HepG2 (cell line): ENCODE measurements around the gene WDR47. TPM values are rescaled to one million over a fixed set of nuclear protein-coding genes. Genes with fewer than 3 reads are reported as not detected.

Experiments
- AGO1 ChIP-seq: fragments of 200-400 bp; formaldehyde crosslinking; IDR thresholded peaks from 2 replicates; pipeline ENCODE4 v1.6.1; 2017; ENCODE audit warnings: mild to moderate bottlenecking, low read depth, low read length, moderate library complexity; ENCODE audit not compliant: poor library complexity, severe bottlenecking
- FOSL2 ChIP-seq: sonication (generic); formaldehyde crosslinking; IDR thresholded peaks from 2 replicates; pipeline ENCODE4 v1.4.0; 2020; ENCODE audit warnings: missing genetic modification reagents
- FOXO1 ChIP-seq: sonication (generic); formaldehyde crosslinking; IDR thresholded peaks from 2 replicates; pipeline ENCODE4 v1.4.0; 2020; ENCODE audit warnings: missing genetic modification reagents
- HNF4G ChIP-seq, 2 experiments: sonication (generic) in 1 of 2; formaldehyde crosslinking in 1 of 2; IDR thresholded peaks; 2 replicates each; pipeline versions ENCODE4 v1.4.0 to v1.6.1; 2011 to 2020; ENCODE audit warnings: borderline replicate concordance in 2 of 2, low read depth in 2 of 2, mild to moderate bottlenecking in 2 of 2, low read length in 1 of 2, missing genetic modification reagents in 1 of 2, moderate library complexity in 1 of 2
- JUND ChIP-seq: sonication (generic); formaldehyde crosslinking; IDR thresholded peaks from 2 replicates; pipeline ENCODE4 v1.8.0; 2022; ENCODE audit warnings: mild to moderate bottlenecking, missing genetic modification reagents
- MTA3 ChIP-seq: sonication (generic); formaldehyde crosslinking; IDR thresholded peaks from 2 replicates; pipeline ENCODE4 v1.4.0; 2020; ENCODE audit warnings: missing genetic modification reagents
- MXI1 ChIP-seq: IDR thresholded peaks from 3 replicates; pipeline ENCODE4 v1.6.1; 2012; ENCODE audit warnings: low read depth, low read length, inconsistent platforms, borderline replicate concordance
- PHB2 ChIP-seq: fragments of 450-650 bp; IDR thresholded peaks from 2 replicates; pipeline ENCODE4 v1.6.1; 2018; ENCODE audit not compliant: partially characterized antibody
- SSRP1 ChIP-seq: IDR thresholded peaks from 2 replicates; pipeline ENCODE4 v1.6.1; 2016; ENCODE audit warnings: control low read depth
- TAF1 ChIP-seq: sonication (generic); formaldehyde crosslinking; IDR thresholded peaks from 2 replicates; pipeline ENCODE4 v1.4.0; 2020; ENCODE audit warnings: missing genetic modification reagents
- TEAD3 ChIP-seq: optimal IDR thresholded peaks from 2 replicates; pipeline ENCODE3; 2016; ENCODE audit warnings: borderline replicate concordance
- THAP11 ChIP-seq: IDR thresholded peaks from 2 replicates; pipeline ENCODE4 v1.6.1; 2016; ENCODE audit warnings: missing biosample characterization, missing genetic modification reagents
- ZBTB1 ChIP-seq: sonication (generic); formaldehyde crosslinking; IDR thresholded peaks from 2 replicates; pipeline ENCODE4 v1.4.0; 2020; ENCODE audit warnings: missing genetic modification reagents, borderline replicate concordance
- ZNF136 ChIP-seq: sonication (generic); formaldehyde crosslinking; IDR thresholded peaks from 2 replicates; pipeline ENCODE4 v1.8.1; 2022; ENCODE audit warnings: low read depth, mild to moderate bottlenecking, moderate library complexity, missing genetic modification reagents
- ZNF335 ChIP-seq: sonication (generic); formaldehyde crosslinking; IDR thresholded peaks from 2 replicates; pipeline ENCODE4 v1.4.0; 2020; ENCODE audit warnings: missing genetic modification reagents
- ZNF674 ChIP-seq: sonication (generic); formaldehyde crosslinking; IDR thresholded peaks from 2 replicates; pipeline ENCODE4 v1.5.0; 2020; ENCODE audit warnings: low read depth, mild to moderate bottlenecking, missing genetic modification reagents
- polyA plus RNA-seq, 8 experiments: library from polyadenylated mRNA; depleted of rRNA in 3 of 8; stranded (reverse) in 7 of 8; unstranded in 1 of 8; fragments of >200 nt; fragmentation: Illumina TruSeq in 4 of 8; extraction: Trizol in 4 of 8; gene quantifications; 2 replicates each; pipeline versions ENCODE4 v1.2.1 to v1.2.3, GENCODE V29; 2011 to 2016; ENCODE audit warnings: low read depth in 4 of 8, missing spikeins in 1 of 8, mixed read lengths in 1 of 8; ENCODE audit not compliant: insufficient read depth in 1 of 8
- total RNA-seq, 5 experiments: library from RNA; depleted of rRNA; stranded (reverse); fragments of >200 nt; fragmentation: Illumina TruSeq; extraction: Trizol; gene quantifications; 2 replicates each; pipeline ENCODE4 v1.2.3, GENCODE V29; 2016; ENCODE audit warnings: low read depth in 1 of 5
- TF ChIP-seq, protein P1 (sequence below): sonication (generic); formaldehyde crosslinking; IDR thresholded peaks from 2 replicates; pipeline ENCODE4 v1.4.0; 2020; ENCODE audit warnings: mild to moderate bottlenecking, missing genetic modification reagents
- TF ChIP-seq, protein P2 (sequence below): sonication (generic); formaldehyde crosslinking; IDR thresholded peaks from 2 replicates; pipeline ENCODE4 v1.4.0; 2020; ENCODE audit warnings: missing genetic modification reagents, borderline replicate concordance

Gene WDR47
- total and polyA plus RNA-seq, 2 of the 13 experiments (the other 11 are each of a cell fraction or from before 2014, with no cell fraction given): 4.3 to 5.9 TPM

DNA sequence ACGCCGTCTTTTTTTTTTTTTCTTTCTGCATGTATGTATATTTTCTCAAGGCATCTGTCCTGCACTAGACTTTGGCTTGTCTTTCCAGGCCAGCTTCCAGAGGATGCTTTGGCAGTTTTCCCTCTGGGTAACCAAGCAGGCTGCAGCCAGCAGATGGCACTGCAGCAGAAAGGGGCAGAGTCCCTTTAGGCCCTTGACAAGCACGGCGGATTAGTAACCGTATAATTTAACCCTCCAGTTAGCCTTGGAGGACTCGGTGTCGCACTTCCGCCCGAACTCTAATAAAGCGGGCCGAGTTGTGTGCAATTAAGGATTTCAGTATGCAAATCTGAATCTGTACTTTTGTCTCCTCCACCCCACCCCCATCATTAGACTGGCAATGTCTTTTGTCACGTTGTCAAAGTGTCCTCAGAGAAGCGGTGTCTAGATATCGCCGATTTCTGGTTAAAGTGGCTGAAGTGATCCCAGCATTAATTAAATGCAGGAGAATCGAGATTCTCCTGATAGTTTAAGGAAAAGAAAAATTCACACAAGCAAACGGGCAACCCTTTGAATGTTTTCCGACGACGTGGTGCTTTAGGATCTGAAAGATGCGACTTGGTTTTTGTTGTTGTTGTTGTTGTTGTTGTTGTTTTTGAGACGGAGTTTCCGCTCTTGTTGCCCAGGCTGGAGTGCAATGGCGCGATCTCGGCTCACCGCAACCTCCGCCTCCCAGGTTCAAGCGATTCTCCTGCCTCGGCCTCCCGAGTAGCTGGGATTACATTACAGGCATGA is 47.5 kb upstream of the WDR47 start (continued):
- no peak; the same call in 1 of the 2 replicates for TF ChIP-seq TAF1 (CRISPR knock-in tag)
- no peak for TF ChIP-seq AGO1
- TF ChIP-seq, protein P1, sequence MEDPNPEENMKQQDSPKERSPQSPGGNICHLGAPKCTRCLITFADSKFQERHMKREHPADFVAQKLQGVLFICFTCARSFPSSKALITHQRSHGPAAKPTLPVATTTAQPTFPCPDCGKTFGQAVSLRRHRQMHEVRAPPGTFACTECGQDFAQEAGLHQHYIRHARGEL (CRISPR knock-in tag): no peak
- TF ChIP-seq FOXO1: 0 out of 2 replicates have a peak, but pooled peaks have one; percentile 29
- no peak for TF ChIP-seq JUND (CRISPR knock-in tag)
- no peak for TF ChIP-seq ZNF674 (CRISPR knock-in tag)
- TF ChIP-seq SSRP1 (CRISPR knock-in tag): peak; percentile 34; the same call in 1 of the 2 replicates
- TF ChIP-seq MTA3: no peak
- peak; percentile 36; the same call in 1 of the 3 replicates for TF ChIP-seq MXI1
- TF ChIP-seq ZBTB1: no peak
- peak; percentile 74 for TF ChIP-seq HNF4G (IDR thresholded peaks at IDR 0.05; ENCODE audit: borderline replicate concordance, low read depth, low read length)
- no peak; the same call in 1 of the 2 replicates for TF ChIP-seq HNF4G (CRISPR knock-in tag; IDR thresholded peaks at IDR 0.05; ENCODE audit: borderline replicate concordance, low read depth)
- peak; percentile 82; the same call in 1 of the 2 replicates for TF ChIP-seq ZNF335 (CRISPR knock-in tag)
- TF ChIP-seq TEAD3 (CRISPR knock-in tag): peak; percentile 34
- TF ChIP-seq ZNF136: no peak
- TF ChIP-seq, protein P2, sequence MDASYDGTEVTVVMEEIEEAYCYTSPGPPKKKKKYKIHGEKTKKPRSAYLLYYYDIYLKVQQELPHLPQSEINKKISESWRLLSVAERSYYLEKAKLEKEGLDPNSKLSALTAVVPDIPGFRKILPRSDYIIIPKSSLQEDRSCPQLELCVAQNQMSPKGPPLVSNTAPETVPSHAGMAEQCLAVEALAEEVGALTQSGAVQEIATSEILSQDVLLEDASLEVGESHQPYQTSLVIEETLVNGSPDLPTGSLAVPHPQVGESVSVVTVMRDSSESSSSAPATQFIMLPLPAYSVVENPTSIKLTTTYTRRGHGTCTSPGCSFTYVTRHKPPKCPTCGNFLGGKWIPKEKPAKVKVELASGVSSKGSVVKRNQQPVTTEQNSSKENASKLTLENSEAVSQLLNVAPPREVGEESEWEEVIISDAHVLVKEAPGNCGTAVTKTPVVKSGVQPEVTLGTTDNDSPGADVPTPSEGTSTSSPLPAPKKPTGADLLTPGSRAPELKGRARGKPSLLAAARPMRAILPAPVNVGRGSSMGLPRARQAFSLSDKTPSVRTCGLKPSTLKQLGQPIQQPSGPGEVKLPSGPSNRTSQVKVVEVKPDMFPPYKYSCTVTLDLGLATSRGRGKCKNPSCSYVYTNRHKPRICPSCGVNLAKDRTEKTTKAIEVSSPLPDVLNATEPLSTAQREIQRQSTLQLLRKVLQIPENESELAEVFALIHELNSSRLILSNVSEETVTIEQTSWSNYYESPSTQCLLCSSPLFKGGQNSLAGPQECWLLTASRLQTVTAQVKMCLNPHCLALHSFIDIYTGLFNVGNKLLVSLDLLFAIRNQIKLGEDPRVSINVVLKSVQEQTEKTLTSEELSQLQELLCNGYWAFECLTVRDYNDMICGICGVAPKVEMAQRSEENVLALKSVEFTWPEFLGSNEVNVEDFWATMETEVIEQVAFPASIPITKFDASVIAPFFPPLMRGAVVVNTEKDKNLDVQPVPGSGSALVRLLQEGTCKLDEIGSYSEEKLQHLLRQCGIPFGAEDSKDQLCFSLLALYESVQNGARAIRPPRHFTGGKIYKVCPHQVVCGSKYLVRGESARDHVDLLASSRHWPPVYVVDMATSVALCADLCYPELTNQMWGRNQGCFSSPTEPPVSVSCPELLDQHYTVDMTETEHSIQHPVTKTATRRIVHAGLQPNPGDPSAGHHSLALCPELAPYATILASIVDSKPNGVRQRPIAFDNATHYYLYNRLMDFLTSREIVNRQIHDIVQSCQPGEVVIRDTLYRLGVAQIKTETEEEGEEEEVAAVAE (CRISPR knock-in tag): no peak
- TF ChIP-seq FOSL2 (CRISPR knock-in tag): peak; percentile 49
- peak; percentile 60 for TF ChIP-seq THAP11 (CRISPR knock-in tag)
- TF ChIP-seq PHB2: no peak
